ENCODE measurements around the gene PARP12.

PARP12 gene

DNA sequence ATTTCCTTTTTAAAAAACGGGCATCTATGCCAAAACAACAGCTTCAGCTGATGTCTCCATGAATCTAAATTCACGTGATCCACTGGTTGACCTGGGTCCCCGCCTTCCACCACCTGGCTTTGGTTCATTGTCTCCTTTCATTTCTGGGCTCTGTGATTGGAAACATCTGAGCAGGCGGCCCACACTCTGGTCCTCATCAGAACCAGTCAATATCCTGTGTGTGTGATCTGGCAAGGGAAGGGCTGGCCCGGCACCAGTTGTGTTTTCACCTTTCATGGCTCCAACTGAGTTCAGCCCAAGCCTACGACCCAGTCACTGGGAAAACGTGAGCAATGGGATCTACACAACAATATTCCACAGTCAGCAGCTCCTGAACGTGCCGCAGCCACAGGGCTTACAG, 46.2 kb downstream of the PARP12 start:
- TF ChIP-seq EP300 (IDR thresholded peaks at IDR 0.05; ENCODE audit: borderline replicate concordance): no peak
- TF ChIP-seq CREB1 (IDR thresholded peaks at IDR 0.05; ENCODE audit: low read depth): no peak
- TF ChIP-seq, protein P1, sequence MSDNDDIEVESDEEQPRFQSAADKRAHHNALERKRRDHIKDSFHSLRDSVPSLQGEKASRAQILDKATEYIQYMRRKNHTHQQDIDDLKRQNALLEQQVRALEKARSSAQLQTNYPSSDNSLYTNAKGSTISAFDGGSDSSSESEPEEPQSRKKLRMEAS (IDR thresholded peaks at IDR 0.05): no peak
- TF ChIP-seq TAF1 (IDR thresholded peaks at IDR 0.05; ENCODE audit: low read depth): no peak
- TF ChIP-seq RAD21 (IDR thresholded peaks at IDR 0.05; ENCODE audit: low read depth): no peak
- no peak for TF ChIP-seq CEBPB (IDR thresholded peaks at IDR 0.05)
- no peak for TF ChIP-seq TCF12 (IDR thresholded peaks at IDR 0.05; ENCODE audit: low read depth)

DNA sequence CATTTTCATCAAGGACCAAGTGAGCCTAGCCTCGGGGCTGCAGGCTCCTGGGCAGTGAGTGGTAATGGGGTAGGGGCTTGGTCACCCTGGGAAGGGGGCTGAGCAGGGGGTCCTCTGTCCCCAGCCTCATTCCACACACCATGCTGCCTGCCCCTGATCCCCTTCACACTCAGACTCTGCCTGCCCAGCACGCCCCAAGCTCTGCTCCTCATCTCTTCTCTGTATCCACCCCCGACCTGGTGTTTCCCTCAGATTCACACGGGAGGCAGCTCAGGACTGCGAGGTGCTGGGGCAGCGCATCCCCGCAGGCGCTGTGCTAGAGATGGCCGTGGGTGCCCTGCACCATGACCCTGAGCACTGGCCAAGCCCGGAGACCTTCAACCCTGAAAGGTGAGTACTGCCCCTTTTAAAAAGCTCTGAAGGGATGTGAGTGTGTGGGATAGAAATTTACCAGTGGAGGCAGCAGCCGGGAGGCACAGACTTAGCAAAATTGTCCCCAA, 47.2 kb downstream of the PARP12 start:
- no peak for TF ChIP-seq FOXM1 (IDR thresholded peaks at IDR 0.05; ENCODE audit: borderline replicate concordance, low read depth)
- TF ChIP-seq EGR1 (IDR thresholded peaks at IDR 0.05): no peak
- no peak for TF ChIP-seq NFIC (IDR thresholded peaks at IDR 0.05)
- no peak for TF ChIP-seq TEAD4 (IDR thresholded peaks at IDR 0.05)
- TF ChIP-seq RAD21 (IDR thresholded peaks at IDR 0.05; ENCODE audit: low read depth): no peak
- TF ChIP-seq EP300 (IDR thresholded peaks at IDR 0.05; ENCODE audit: borderline replicate concordance): no peak
- TF ChIP-seq ZBTB7A (IDR thresholded peaks at IDR 0.05; ENCODE audit: low read depth): no peak
- no peak for TF ChIP-seq YY1 (IDR thresholded peaks at IDR 0.05; ENCODE audit: low read depth)
- no peak for TF ChIP-seq CREB1 (IDR thresholded peaks at IDR 0.05; ENCODE audit: low read depth)
- TF ChIP-seq, protein P2, sequence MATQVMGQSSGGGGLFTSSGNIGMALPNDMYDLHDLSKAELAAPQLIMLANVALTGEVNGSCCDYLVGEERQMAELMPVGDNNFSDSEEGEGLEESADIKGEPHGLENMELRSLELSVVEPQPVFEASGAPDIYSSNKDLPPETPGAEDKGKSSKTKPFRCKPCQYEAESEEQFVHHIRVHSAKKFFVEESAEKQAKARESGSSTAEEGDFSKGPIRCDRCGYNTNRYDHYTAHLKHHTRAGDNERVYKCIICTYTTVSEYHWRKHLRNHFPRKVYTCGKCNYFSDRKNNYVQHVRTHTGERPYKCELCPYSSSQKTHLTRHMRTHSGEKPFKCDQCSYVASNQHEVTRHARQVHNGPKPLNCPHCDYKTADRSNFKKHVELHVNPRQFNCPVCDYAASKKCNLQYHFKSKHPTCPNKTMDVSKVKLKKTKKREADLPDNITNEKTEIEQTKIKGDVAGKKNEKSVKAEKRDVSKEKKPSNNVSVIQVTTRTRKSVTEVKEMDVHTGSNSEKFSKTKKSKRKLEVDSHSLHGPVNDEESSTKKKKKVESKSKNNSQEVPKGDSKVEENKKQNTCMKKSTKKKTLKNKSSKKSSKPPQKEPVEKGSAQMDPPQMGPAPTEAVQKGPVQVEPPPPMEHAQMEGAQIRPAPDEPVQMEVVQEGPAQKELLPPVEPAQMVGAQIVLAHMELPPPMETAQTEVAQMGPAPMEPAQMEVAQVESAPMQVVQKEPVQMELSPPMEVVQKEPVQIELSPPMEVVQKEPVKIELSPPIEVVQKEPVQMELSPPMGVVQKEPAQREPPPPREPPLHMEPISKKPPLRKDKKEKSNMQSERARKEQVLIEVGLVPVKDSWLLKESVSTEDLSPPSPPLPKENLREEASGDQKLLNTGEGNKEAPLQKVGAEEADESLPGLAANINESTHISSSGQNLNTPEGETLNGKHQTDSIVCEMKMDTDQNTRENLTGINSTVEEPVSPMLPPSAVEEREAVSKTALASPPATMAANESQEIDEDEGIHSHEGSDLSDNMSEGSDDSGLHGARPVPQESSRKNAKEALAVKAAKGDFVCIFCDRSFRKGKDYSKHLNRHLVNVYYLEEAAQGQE (IDR thresholded peaks at IDR 0.05; ENCODE audit: low read depth): no peak
- TF ChIP-seq, protein P3, sequence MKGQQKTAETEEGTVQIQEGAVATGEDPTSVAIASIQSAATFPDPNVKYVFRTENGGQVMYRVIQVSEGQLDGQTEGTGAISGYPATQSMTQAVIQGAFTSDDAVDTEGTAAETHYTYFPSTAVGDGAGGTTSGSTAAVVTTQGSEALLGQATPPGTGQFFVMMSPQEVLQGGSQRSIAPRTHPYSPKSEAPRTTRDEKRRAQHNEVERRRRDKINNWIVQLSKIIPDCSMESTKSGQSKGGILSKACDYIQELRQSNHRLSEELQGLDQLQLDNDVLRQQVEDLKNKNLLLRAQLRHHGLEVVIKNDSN (IDR thresholded peaks at IDR 0.05): no peak
- no peak for TF ChIP-seq TCF12 (IDR thresholded peaks at IDR 0.05; ENCODE audit: low read depth)
- no peak for TF ChIP-seq CEBPB (IDR thresholded peaks at IDR 0.05)
- no peak for TF ChIP-seq TAF1 (IDR thresholded peaks at IDR 0.05; ENCODE audit: low read depth)
- TF ChIP-seq, protein P1 (IDR thresholded peaks at IDR 0.05): no peak

DNA sequence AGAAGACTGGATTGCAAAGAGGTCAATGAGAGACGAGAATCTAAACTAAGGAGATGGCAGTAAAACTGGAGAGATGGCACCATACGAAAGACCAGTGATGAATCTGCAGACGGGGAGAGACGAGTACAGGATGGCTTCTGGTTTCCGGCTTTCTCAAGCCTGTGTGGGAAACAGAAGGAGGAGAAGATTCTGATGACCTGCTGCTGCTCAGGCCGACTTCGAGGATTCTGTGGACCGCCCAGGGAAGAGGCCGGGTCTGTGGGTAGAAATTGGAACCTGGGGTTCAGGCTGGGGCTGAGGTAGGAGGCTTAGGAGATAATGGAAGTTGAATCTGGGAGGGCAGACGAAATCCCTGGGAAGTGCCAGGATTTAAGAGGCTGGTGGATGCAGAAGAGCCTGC, 48.6 kb downstream of the PARP12 start:
- TF ChIP-seq, protein P2 (IDR thresholded peaks at IDR 0.05; ENCODE audit: low read depth): no peak
- no peak for TF ChIP-seq TAF1 (IDR thresholded peaks at IDR 0.05; ENCODE audit: low read depth)
- TF ChIP-seq EP300 (IDR thresholded peaks at IDR 0.05; ENCODE audit: borderline replicate concordance): no peak
- no peak for TF ChIP-seq EGR1 (IDR thresholded peaks at IDR 0.05)
- TF ChIP-seq, protein P3 (IDR thresholded peaks at IDR 0.05): no peak
- no peak for TF ChIP-seq ZBTB7A (IDR thresholded peaks at IDR 0.05; ENCODE audit: low read depth)
- TF ChIP-seq FOXM1 (IDR thresholded peaks at IDR 0.05; ENCODE audit: borderline replicate concordance, low read depth): no peak
- no peak for TF ChIP-seq CEBPB (IDR thresholded peaks at IDR 0.05)

DNA sequence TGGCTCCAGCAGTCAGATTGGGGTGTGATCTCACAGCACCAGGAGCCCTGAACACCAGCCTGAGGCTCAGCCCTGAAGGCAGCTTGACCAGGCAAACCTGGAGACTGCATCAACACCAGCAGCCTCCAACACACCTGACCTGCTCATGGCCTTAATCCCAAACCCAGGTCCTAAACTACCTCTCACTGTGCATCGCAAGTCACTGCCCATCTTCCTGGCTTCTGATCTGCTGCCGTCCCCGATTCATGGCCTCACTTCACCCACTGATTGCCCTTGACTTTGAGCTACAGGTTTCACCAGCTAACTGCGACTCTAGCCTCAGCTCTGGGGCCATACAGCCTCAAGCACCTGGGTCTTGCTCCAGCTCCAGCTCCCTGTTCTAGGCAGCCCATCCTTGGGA, 49.1 kb downstream of the PARP12 start:
- TF ChIP-seq NFIC (IDR thresholded peaks at IDR 0.05): no peak
- no peak for TF ChIP-seq TCF12 (IDR thresholded peaks at IDR 0.05; ENCODE audit: low read depth)
- TF ChIP-seq CREB1 (IDR thresholded peaks at IDR 0.05; ENCODE audit: low read depth): no peak
- TF ChIP-seq TEAD4 (IDR thresholded peaks at IDR 0.05): no peak
- TF ChIP-seq FOXM1 (IDR thresholded peaks at IDR 0.05; ENCODE audit: borderline replicate concordance, low read depth): no peak
- TF ChIP-seq, protein P3 (IDR thresholded peaks at IDR 0.05): no peak
- TF ChIP-seq CEBPB (IDR thresholded peaks at IDR 0.05): no peak
- no peak for TF ChIP-seq EGR1 (IDR thresholded peaks at IDR 0.05)
- no peak for TF ChIP-seq YY1 (IDR thresholded peaks at IDR 0.05; ENCODE audit: low read depth)
- no peak for TF ChIP-seq RAD21 (IDR thresholded peaks at IDR 0.05; ENCODE audit: low read depth)

DNA sequence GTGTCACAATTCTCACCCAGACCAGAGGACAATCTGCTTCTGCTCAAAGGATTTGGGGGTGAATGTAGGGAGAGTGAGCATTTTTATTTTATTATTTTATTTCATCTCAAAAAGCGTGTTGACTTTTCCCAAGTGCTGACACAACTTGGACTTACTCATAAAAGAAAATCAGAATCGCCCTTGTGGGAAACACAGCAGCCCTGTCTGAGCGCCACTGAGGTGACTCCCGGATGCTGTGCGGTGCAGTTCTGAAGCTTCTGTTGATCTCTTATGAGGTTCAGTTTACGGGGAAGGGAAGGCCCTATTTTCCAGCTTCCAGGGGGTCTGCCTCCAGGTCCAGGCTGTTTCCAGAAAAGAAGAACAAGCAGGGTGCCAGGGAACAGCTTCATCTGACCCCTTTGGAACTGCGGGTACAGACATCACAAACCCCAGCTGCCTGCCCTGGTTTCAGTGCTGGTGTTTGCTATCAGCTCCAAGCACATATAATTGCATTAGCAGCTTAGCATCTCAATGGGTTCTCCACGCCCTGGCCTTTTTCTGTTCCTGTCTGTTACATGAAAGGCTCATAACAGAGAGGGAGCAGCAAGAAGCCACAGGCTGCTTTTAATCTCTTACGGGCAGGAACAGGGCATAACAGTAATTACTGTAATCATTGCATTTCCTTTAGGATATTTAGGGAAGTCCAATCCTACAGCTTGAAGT, 52.4 kb downstream of the PARP12 start:
- TF ChIP-seq TAF1 (IDR thresholded peaks at IDR 0.05; ENCODE audit: low read depth) (no peak), ZBTB7A (IDR thresholded peaks at IDR 0.05; ENCODE audit: low read depth) (no peak), CEBPB (IDR thresholded peaks at IDR 0.05) (no peak), CREB1 (IDR thresholded peaks at IDR 0.05; ENCODE audit: low read depth) (no peak), NFIC (IDR thresholded peaks at IDR 0.05) (no peak), EGR1 (IDR thresholded peaks at IDR 0.05) (no peak), YY1 (IDR thresholded peaks at IDR 0.05; ENCODE audit: low read depth) (no peak), RAD21 (IDR thresholded peaks at IDR 0.05; ENCODE audit: low read depth) (no peak)
- TF ChIP-seq, protein P3 (IDR thresholded peaks at IDR 0.05): no peak
- TF ChIP-seq, protein P1 (IDR thresholded peaks at IDR 0.05): no peak
